Astrocyte (in vitro differentiated cells and primary cell): ENCODE data around the gene DZANK1.

Experiments
- CTCF ChIP-seq: IDR thresholded peaks from 2 replicates; pipeline ENCODE4 v1.5.1; 2011; ENCODE audit warnings: low read depth, mild to moderate bottlenecking, inconsistent platforms, low read length, moderate library complexity; ENCODE audit not compliant: insufficient read depth
- EZH2 ChIP-seq: IDR thresholded peaks from 2 replicates; pipeline ENCODE4 v1.6.1; 2012; ENCODE audit warnings: mild to moderate bottlenecking, low read length, inconsistent platforms; ENCODE audit not compliant: insufficient read depth

GRCh38 chr20:18416486-18416885 is 50.3 kb downstream of the DZANK1 start:
- TF ChIP-seq CTCF (no peak), EZH2 (no peak)
